NCI-H128 (cell line): ENCODE data around the gene DOCK1.

Source experiments
- DNase-seq: peaks from one replicate; lab custom pipeline; 2025; ENCODE audit not compliant: unreplicated experiment; lab: John Stamatoyannopoulos, UW

DOCK1 gene

GRCh38 chr10:127003032-127003685, 97.9 kb downstream of the DOCK1 start:
- DNase-seq, result no peak

GRCh38 chr10:127006453-127006852, 101.2 kb downstream of the DOCK1 start:
- no peak for DNase-seq

GRCh38 chr10:127009366-127009765, 104.1 kb downstream of the DOCK1 start:
- no peak for DNase-seq

GRCh38 chr10:127011174-127011573, 105.9 kb downstream of the DOCK1 start:
- no peak for DNase-seq

- DNase-seq, result no peak
These were observed 107.0 kb downstream of the DOCK1 start for GRCh38 chr10:127012071-127012768.

- DNase-seq, result no peak
These were observed 107.5 kb downstream of the DOCK1 start for GRCh38 chr10:127012769-127013152.

- DNase-seq, result no peak
These were observed 108.0 kb downstream of the DOCK1 start for GRCh38 chr10:127013211-127013656.

GRCh38 chr10:127013691-127014473, 108.7 kb downstream of the DOCK1 start:
- no peak for DNase-seq

GRCh38 chr10:127014671-127015070, 109.4 kb downstream of the DOCK1 start:
- no peak for DNase-seq

- no peak for DNase-seq
These were observed 110.1 kb downstream of the DOCK1 start for GRCh38 chr10:127015373-127015772.

GRCh38 chr10:127016331-127016730, 111.1 kb downstream of the DOCK1 start:
- no peak for DNase-seq

GRCh38 chr10:127017541-127018297, 112.5 kb downstream of the DOCK1 start:
- no peak for DNase-seq

GRCh38 chr10:127018298-127018650, 113.0 kb downstream of the DOCK1 start:
- no peak for DNase-seq

GRCh38 chr10:127018766-127019165, 113.5 kb downstream of the DOCK1 start:
- DNase-seq, result no peak

- no peak for DNase-seq
These were observed 115.0 kb downstream of the DOCK1 start for GRCh38 chr10:127020260-127020659.

- no peak for DNase-seq
These were observed 116.6 kb downstream of the DOCK1 start for GRCh38 chr10:127021801-127022200.

GRCh38 chr10:127024685-127025435, 119.6 kb downstream of the DOCK1 start:
- DNase-seq, result no peak

- no peak for DNase-seq
These were observed 122.6 kb downstream of the DOCK1 start for GRCh38 chr10:127027786-127028185.

- DNase-seq, result no peak
These were observed 123.3 kb downstream of the DOCK1 start for GRCh38 chr10:127028556-127028955.

- no peak for DNase-seq
These were observed 123.8 kb downstream of the DOCK1 start for GRCh38 chr10:127029061-127029460.
